ENCODE data around the gene TWIST2. TPM values are rescaled to one million over a fixed set of nuclear protein-coding genes. Genes with fewer than 3 reads are reported as not detected.

Gene TWIST2
- total RNA-seq, 4 donors from 2014 or later: 10.4 to 30.1 (median 20.8) TPM

DNA sequence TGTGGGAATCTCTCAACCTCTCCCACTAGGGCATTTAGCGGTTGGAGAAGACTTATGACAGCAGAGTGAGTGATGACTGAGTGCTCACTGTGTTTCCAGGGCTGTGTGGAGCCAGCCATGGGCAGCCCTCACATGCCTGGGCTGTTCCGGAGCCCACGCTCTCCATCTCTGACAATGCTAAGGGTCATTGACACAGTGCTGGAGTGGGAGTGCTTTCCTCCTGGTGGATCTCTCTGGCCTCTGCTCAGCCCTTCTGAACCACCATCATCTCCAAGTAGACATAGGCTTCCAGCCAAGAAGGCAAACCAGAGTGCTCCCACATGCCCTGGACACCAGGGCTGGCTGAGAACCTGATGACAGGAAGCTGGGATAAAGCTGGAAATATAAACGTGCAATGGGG, 33.1 kb upstream of the TWIST2 start:
- Histone ChIP-seq H3K9me3 (no peaks in the 10 kb centered on the region), H3K27me3 (no peaks in the 10 kb centered on the region), H3K4me1 (no peaks in the 10 kb centered on the region), H3K4me3 (replicated peaks in 1 of 3) (no peak overlapping the region), H3K36me3 (no peaks in the 10 kb centered on the region), H3K27ac (no peak overlapping the region)
- DNase-seq: no peak
- intact Hi-C loops (cut with DNase I): no loop called here
- 73% methylated on average over 4 of the region's 4 CpGs for WGBS, 2 donors
- no peak for TF ChIP-seq POLR2A (IDR thresholded peaks at IDR 0.05)
- TF ChIP-seq, protein P1, sequence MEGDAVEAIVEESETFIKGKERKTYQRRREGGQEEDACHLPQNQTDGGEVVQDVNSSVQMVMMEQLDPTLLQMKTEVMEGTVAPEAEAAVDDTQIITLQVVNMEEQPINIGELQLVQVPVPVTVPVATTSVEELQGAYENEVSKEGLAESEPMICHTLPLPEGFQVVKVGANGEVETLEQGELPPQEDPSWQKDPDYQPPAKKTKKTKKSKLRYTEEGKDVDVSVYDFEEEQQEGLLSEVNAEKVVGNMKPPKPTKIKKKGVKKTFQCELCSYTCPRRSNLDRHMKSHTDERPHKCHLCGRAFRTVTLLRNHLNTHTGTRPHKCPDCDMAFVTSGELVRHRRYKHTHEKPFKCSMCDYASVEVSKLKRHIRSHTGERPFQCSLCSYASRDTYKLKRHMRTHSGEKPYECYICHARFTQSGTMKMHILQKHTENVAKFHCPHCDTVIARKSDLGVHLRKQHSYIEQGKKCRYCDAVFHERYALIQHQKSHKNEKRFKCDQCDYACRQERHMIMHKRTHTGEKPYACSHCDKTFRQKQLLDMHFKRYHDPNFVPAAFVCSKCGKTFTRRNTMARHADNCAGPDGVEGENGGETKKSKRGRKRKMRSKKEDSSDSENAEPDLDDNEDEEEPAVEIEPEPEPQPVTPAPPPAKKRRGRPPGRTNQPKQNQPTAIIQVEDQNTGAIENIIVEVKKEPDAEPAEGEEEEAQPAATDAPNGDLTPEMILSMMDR (IDR thresholded peaks at IDR 0.05): no peak

DNA sequence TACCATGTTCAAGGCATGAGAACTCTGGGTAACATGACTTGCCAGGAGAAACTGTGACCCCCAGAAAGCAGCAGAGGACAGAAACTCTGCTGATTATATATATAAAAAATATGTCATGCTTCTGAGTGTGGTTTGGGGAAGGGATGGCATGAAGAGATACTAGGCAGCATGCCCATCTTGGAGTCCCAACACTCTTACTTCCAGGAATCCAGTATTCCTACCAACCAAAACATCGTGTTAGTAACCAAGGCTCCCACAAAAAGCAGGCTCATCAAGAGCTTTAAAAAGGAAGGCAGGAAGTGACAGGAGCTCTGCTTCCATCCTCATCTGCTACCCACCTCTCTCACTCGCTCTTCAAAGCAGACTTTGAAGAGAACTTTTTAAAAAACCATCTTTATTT, 31.6 kb upstream of the TWIST2 start:
- H3K9me3 ChIP-seq: no peaks in the 10 kb centered on the region
- no peaks in the 10 kb centered on the region for H3K27me3 ChIP-seq
- WGBS, 2 donors: 62 to 66% methylated on average over 2 of the region's 2 CpGs
- DNase-seq: no peak
- intact Hi-C loops (cut with DNase I): no loop called here
- H3K27ac ChIP-seq: no peak overlapping the region
- no peaks in the 10 kb centered on the region for H3K4me1 ChIP-seq
- no peaks in the 10 kb centered on the region for H3K36me3 ChIP-seq
- TF ChIP-seq, protein P1 (IDR thresholded peaks at IDR 0.05): no peak
- no peak for TF ChIP-seq POLR2A (IDR thresholded peaks at IDR 0.05)
- H3K4me3 ChIP-seq (replicated peaks in 1 of 3): no peak overlapping the region

DNA sequence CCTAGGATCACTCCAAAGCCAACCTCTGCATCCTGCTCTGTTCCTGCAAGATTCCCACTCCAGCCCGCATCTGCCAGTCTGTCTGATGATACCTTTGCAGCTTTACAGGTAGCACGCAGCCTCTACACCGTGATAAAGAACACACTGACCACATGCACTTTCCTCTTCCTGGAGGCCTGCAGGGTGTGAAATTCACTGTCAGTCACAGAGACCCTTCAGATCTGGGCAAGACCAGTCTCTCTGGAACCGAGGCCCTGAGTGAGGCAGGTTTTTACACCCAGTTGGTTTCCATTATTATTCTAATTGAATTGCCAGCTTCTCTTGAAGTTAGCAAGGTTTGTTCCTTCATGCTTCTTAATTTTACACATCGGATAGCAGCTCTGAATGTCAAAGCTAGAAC, 30.5 kb upstream of the TWIST2 start:
- 35 to 47% methylated on average over 5 of the region's 5 CpGs for WGBS, 2 donors
- H3K27me3 ChIP-seq: no peaks in the 10 kb centered on the region

DNA sequence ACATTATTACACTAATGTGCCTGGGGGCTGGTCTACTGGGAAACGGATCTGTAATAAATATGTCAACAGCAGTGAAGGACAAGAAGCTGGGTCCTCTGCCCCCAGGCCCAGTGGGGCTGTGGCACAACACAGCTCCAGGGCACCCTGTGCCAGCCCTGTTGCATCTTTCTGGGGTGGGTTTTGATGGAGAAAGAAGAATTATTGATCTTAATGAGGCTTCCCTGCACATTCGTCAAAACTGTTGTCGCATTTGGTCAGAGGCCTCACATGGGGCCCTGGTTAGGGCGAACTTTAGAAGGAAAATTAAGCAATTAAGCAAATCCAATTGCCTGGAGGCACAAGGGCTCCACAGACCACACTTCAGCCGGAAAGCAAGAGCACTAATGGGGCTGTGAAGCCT, 30.0 kb upstream of the TWIST2 start:
- no peak overlapping the region for H3K4me3 ChIP-seq (replicated peaks in 1 of 3)
- no peaks in the 10 kb centered on the region for H3K9me3 ChIP-seq
- DNase-seq: no peak
- TF ChIP-seq POLR2A (IDR thresholded peaks at IDR 0.05): no peak
- TF ChIP-seq, protein P1 (IDR thresholded peaks at IDR 0.05): no peak
- H3K36me3 ChIP-seq: no peaks in the 10 kb centered on the region
- no peaks in the 10 kb centered on the region for H3K27me3 ChIP-seq
- H3K4me1 ChIP-seq: no peaks in the 10 kb centered on the region
- 86 to 87% methylated on average over 5 of the region's 5 CpGs for WGBS, 2 donors
- intact Hi-C loops (cut with DNase I): no loop called here
- H3K27ac ChIP-seq: no peak overlapping the region

More for the DNA sequence above, 30.5 kb upstream of the TWIST2 start:
- H3K4me1 ChIP-seq: no peaks in the 10 kb centered on the region
- TF ChIP-seq POLR2A (IDR thresholded peaks at IDR 0.05): no peak
- TF ChIP-seq, protein P1 (IDR thresholded peaks at IDR 0.05): no peak
- no peak overlapping the region for H3K4me3 ChIP-seq (replicated peaks in 1 of 3)
- no peaks in the 10 kb centered on the region for H3K9me3 ChIP-seq
- H3K36me3 ChIP-seq: no peaks in the 10 kb centered on the region
- intact Hi-C loops (cut with DNase I): no loop called here
- no peak overlapping the region for H3K27ac ChIP-seq
- no peak for DNase-seq

DNA sequence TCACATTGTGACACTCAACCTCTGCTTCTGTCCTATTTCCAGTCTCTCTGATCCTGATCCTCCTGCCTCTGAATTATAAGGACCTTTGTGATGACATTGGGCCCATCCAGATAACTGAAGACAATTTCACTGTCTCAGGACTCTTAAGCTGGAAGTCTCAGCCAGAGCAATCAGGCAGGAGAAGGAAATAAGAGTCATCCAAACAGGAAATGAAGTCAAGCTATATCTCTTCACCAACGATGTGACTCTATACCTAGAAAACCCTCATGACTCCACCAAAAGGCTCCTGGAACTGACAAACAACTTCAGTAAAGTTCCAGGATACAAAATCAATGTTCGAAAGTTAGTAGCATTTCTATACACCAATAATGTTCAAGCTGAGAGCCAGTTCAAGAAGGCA, 29.3 kb upstream of the TWIST2 start:
- Histone ChIP-seq H3K4me3 (replicated peaks in 1 of 3) (no peak overlapping the region), H3K9me3 (no peaks in the 10 kb centered on the region), H3K36me3 (no peaks in the 10 kb centered on the region), H3K27ac (no peak overlapping the region), H3K4me1 (no peaks in the 10 kb centered on the region), H3K27me3 (no peaks in the 10 kb centered on the region)
- intact Hi-C loops (cut with DNase I): no loop called here
- TF ChIP-seq, protein P1 (IDR thresholded peaks at IDR 0.05): no peak
- TF ChIP-seq POLR2A (IDR thresholded peaks at IDR 0.05): no peak
- WGBS, 2 donors: 71 to 83% methylated on average over 2 of the region's 2 CpGs
- no peak for DNase-seq

Data from thyroid gland (tissue), 4 donors.